ENCODE data around the gene PRMT9. TPM values are rescaled to one million over a fixed set of nuclear protein-coding genes. Genes with fewer than 3 reads are reported as not detected.

The PRMT9 gene
- polyA plus RNA-seq, 1 experiment, result 12.4 TPM

GRCh38 chr4:147727476-147728028 lies 43.6 kb upstream of the PRMT9 start:
- POLR2A ChIA-PET, result no interaction called here
- Histone ChIP-seq H3K9me3 (ENCODE audit: control insufficient read depth, insufficient read depth, low read length) (no peaks in the 10 kb centered on the region), H3K27ac (ENCODE audit: low read depth, low read length) (no peak overlapping the region), H3K4me3 (ENCODE audit: low read depth, low read length) (no peak overlapping the region), H3K27me3 (ENCODE audit: control insufficient read depth, insufficient read depth, low read length) (no peaks in the 10 kb centered on the region)
- CTCF ChIA-PET, result interaction anchor here (4.0 kb wide), 1 partner anchor 139 kb away, joined by 31 read pairs; no protein-coding TSS in a partner anchor
- TF ChIP-seq CTCF (IDR thresholded peaks at IDR 0.05; ENCODE audit: low read depth, low read length), result no peak
- no peak for DNase-seq (ENCODE audit: low read depth, low spot score)

GRCh38 chr4:147725673-147726072 lies 41.7 kb upstream of the PRMT9 start:
- CTCF ChIA-PET, result interaction anchor here (4.0 kb wide), 1 partner anchor 141 kb away, joined by 31 read pairs; no protein-coding TSS in a partner anchor
- H3K4me3 ChIP-seq (ENCODE audit: low read depth, low read length), result no peak overlapping the region
- H3K9me3 ChIP-seq (ENCODE audit: control insufficient read depth, insufficient read depth, low read length), result no peaks in the 10 kb centered on the region
- no peak for DNase-seq (ENCODE audit: low read depth, low spot score)
- no peaks in the 10 kb centered on the region for H3K27me3 ChIP-seq (ENCODE audit: control insufficient read depth, insufficient read depth, low read length)
- POLR2A ChIA-PET, result no interaction called here
- TF ChIP-seq CTCF (IDR thresholded peaks at IDR 0.05; ENCODE audit: low read depth, low read length), result no peak
- no peak overlapping the region for H3K27ac ChIP-seq (ENCODE audit: low read depth, low read length)

- ChIA-PET POLR2A (no interaction called here), CTCF (interaction anchor here (0.8 to 4.0 kb wide), 3 partner anchors 16 to 206 kb away, joined by 3 to 31 read pairs (median 4); no protein-coding TSS in a partner anchor)
- Histone ChIP-seq H3K27ac (ENCODE audit: low read depth, low read length) (no peak overlapping the region), H3K27me3 (ENCODE audit: control insufficient read depth, insufficient read depth, low read length) (no peaks in the 10 kb centered on the region), H3K9me3 (ENCODE audit: control insufficient read depth, insufficient read depth, low read length) (no peaks in the 10 kb centered on the region), H3K4me3 (ENCODE audit: low read depth, low read length) (no peak overlapping the region)
- no peak for TF ChIP-seq CTCF (IDR thresholded peaks at IDR 0.05; ENCODE audit: low read depth, low read length)
- DNase-seq (ENCODE audit: low read depth, low spot score), result no peak
Measured at GRCh38 chr4:147724468-147725201, 40.7 kb upstream of the PRMT9 start.

GRCh38 chr4:147723326-147723725 lies 39.4 kb upstream of the PRMT9 start:
- DNase-seq (ENCODE audit: low read depth, low spot score), result no peak
- Histone ChIP-seq H3K27me3 (ENCODE audit: control insufficient read depth, insufficient read depth, low read length) (no peaks in the 10 kb centered on the region), H3K4me3 (ENCODE audit: low read depth, low read length) (no peak overlapping the region), H3K9me3 (ENCODE audit: control insufficient read depth, insufficient read depth, low read length) (no peaks in the 10 kb centered on the region), H3K27ac (ENCODE audit: low read depth, low read length) (no peak overlapping the region)
- ChIA-PET CTCF (interaction anchor here (3.2 kb wide), 1 partner anchor 143 kb away, joined by 27 read pairs; no protein-coding TSS in a partner anchor), POLR2A (no interaction called here)
- TF ChIP-seq CTCF (IDR thresholded peaks at IDR 0.05; ENCODE audit: low read depth, low read length), result no peak

GRCh38 chr4:147717878-147718277 lies 33.9 kb upstream of the PRMT9 start:
- no peak overlapping the region for H3K4me3 ChIP-seq (ENCODE audit: low read depth, low read length)
- no peak overlapping the region for H3K27ac ChIP-seq (ENCODE audit: low read depth, low read length)
- ChIA-PET POLR2A (no interaction called here), CTCF (interaction anchor here (0.7 to 2.1 kb wide), 2 partner anchors 10 to 149 kb away, joined by 3 to 11 read pairs; no protein-coding TSS in a partner anchor)
- no peak for DNase-seq (ENCODE audit: low read depth, low spot score)
- no peak for TF ChIP-seq CTCF (IDR thresholded peaks at IDR 0.05; ENCODE audit: low read depth, low read length)
- no peaks in the 10 kb centered on the region for H3K27me3 ChIP-seq (ENCODE audit: control insufficient read depth, insufficient read depth, low read length)
- no peaks in the 10 kb centered on the region for H3K9me3 ChIP-seq (ENCODE audit: control insufficient read depth, insufficient read depth, low read length)

All from AG04450 (cell line).